Inflammatory macrophage treated with lipopolysaccharide for 4 hours (primary cell): ENCODE measurements around the gene ACE2.
"Not testable (repeated sequence)": the region's sequence is repeated elsewhere in the genome, so short reads cannot be mapped to it uniquely, and the experiment has no call there.

Source experiments
- DNase-seq: peaks from one replicate; pipeline ENCODE4 v3.0.0-alpha.2; 2020

The ACE2 gene

GRCh38 chrX:15600745-15601144, at the start of gene ACE2:
Gene ACE2 (minus strand): TSS chrX:15600960. CDS start chrX:15600911, 49 bp downstream.
- no peak for DNase-seq

DNA sequence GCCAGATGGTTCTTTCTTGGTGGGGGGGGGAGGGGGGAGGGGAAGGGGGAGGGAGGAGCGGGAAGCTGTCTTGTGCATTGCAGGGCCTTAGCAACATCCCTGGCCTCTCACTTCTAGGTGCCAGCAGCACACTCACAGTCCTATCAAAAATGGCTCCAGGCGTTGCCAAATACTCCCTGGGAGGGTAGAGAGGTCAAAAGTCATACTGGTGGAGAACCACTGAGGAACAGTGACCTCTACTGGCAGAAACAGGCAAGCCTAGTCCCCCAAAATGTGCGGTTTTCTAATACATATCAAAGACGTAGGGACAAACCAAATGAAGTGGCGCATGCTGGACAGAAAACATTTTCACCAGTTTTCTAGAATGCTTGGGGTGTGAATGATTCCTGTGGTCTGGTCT, 46.8 kb upstream of the ACE2 start:
- not testable (repeated sequence) for DNase-seq

- no peak for DNase-seq
These were observed 45.8 kb upstream of the ACE2 start for GRCh38 chrX:15646543-15646942.

DNA sequence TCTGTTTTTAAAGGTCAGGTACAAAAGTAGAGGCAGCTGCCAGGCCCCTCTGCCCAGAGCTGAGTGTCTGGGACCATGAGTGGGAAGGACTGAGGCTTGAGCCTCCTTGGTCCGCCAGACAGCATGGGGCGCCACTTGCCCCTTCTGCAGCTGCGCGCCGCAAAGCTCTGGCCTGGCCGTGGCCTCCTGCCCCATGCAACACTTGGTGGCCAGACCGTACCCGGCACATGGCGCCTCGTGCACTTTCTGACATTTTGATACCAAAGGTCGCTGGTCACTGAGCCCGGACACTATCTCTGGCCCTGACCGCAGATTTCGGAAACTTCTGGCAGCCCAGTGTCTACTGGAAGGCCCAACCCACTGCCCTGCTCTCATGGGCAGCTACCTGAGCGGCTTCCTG, 45.3 kb upstream of the ACE2 start:
- no peak for DNase-seq

GRCh38 chrX:15645266-15645665, 44.5 kb upstream of the ACE2 start:
- no peak for DNase-seq

DNA sequence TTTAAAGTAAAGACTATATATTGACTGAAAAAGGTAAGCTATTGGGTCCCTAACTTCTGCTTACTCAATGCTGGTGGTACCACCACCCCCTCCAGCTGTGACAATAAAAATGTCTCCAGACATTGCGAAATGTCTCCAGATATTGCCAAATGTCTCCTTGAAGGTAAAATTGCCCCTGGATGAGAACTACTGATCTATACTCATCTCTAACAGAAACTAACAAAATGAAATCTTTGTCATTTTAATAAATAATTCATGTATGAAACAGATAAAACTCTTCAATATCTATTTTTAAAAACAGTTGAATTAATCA, 43.8 kb upstream of the ACE2 start:
- no peak for DNase-seq

- DNase-seq = no peak
These were observed 43.2 kb upstream of the ACE2 start for GRCh38 chrX:15643786-15644559.

GRCh38 chrX:15631637-15632036, 30.9 kb upstream of the ACE2 start:
- DNase-seq = no peak

DNA sequence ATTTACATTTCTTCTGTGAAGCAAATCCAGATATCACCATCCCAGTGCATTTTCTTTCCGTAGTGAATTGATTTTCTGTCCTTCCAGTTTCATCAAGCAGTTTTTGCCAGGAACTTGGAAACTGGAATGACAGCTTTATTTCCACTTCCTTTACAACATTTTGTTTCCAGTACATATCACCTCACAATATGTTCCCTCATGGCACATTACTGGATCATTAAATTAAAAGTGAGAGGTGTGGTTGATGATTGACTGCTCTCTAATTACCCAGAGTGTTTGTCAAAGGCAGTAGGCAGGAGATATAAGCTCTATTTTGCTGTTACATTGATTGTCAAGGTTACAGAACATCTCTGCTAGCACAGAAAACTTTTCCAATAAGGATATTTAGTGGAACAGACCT, 22.3 kb upstream of the ACE2 start:
- DNase-seq = no peak

DNA sequence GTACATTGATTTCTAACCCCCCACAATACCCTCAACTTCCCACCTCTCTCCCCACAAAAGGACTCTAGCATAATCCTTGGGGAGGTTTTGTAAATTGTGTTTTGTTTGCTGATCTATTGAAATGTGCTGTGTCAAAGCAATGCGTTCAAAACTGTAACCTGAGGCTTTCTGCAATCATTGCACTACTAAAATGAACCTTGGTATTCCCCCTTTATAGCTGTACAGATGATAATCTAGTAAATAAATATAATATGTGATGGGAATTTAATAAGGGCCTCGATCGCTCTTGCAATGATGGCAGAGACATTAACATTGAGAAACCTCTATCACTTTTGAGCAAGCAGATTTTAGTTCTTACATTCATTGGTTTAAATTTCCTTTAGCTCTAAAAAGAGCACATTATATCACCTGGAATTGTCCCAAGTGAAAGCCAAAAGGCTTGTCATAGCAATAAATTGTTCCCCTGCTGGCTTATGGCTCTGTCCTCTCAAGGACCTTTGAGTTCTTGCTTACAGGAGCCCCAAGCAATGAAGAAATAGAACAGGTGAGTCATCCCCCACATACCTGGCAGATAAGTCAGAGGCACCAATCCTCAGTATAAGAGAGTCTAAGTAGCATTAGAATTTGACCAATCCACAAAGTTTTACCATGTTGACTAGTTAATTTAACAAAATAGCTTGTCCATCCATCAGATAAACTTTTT, 18.4 kb upstream of the ACE2 start:
- no peak for DNase-seq

GRCh38 chrX:15617111-15617510, 16.4 kb upstream of the ACE2 start:
- DNase-seq = no peak

DNA sequence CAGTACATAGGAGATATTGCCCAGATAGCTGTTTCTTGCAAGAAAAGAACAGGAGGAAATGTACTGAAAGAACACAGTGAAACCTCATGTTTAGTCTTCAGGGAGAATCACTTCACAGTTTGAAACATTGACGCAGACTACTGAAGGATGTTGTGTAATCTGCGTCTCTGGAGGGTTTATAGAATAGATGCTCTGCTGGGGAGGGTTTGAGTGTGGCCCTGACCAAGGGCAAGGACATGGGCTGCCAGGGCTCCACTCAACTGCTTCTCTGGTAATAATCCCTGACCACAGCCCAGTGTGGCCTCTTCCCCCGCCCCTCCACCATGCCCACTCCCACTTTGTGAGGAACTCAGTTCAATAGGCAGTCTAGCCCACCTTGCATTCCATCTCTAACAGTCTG, 15.8 kb upstream of the ACE2 start:
- no peak for DNase-seq

GRCh38 chrX:15607067-15607466, 6.3 kb upstream of the ACE2 start:
- no peak for DNase-seq

DNA sequence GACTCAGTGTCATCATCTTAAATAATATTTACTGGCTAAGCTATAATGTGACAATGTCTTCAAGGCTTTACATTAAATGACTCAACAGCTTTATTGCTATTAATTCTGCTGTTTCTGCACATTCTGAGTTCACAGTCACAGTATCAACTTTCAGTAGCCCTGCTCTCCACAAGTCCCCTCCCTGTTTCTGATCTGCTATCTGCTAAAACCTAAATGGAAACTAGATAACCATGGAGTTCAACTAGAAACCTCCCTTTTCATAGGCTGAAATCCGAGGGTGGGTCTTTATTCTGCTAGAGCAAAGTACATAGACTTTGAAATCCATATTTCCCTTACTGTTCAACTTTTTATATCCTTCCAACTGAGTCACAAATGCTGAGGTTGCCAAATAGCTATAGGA, 5.4 kb upstream of the ACE2 start:
- DNase-seq = no peak

- no peak for DNase-seq
These were observed 4.5 kb upstream of the ACE2 start for GRCh38 chrX:15605226-15605625.

DNA sequence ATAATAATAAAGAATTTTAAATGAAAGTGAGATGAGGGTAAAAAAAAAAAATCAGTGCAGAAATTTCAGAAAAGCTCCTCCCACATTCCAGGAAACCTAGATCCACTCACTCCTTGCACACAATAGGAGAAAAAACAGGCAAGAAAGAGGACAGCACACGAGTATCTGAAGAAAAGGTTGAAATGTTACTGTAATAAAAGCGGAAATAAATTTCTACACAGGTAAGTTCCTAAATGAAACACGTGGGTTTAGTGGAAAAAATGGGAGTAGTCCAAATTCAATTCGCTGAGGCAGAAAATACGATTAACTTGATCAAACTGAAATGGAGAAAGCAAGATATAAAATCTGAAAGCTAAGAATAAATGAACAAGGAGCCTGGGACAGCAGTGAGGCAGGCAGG, 2.0 kb upstream of the ACE2 start:
- no peak for DNase-seq

DNA sequence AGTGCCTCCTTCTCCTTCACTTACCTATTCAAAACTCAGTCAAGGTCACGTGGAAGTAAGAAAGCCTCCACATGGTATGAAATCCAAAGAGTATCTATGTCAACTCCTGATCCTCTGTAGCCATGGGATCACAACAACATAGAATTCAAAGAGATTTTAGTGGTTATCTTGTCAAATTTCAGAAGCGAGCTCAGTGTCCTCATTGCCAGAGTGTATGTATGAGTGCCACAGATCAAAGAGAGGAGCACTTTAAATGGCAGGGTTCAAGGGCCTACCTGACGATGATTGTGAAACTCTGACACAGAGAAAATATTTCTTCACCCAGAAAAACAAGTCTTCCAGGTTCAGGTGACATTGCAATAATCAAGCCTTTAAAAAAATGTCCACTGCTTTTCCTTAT, 1.2 kb upstream of the ACE2 start:
- DNase-seq = no peak

DNA sequence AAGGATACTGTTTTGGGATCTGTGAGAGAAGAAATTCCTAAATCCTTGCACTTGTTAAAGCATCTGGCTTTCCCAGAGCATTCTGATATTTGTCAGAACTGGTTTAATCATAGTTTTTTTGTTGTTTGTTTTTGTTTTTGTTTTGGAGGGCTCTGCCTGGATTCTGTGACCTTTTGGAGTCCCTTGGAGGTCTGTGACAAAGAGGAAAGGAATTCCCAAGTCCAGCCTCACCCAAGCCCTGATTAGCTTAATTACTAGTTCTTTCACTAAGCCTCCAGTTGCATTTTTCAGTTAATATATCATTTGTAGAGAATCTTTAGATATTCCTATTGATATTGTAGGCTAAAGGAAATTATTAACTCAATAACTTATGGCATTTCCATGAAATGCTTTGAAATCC, 711 bp downstream of the ACE2 start:
- DNase-seq = no peak

DNA sequence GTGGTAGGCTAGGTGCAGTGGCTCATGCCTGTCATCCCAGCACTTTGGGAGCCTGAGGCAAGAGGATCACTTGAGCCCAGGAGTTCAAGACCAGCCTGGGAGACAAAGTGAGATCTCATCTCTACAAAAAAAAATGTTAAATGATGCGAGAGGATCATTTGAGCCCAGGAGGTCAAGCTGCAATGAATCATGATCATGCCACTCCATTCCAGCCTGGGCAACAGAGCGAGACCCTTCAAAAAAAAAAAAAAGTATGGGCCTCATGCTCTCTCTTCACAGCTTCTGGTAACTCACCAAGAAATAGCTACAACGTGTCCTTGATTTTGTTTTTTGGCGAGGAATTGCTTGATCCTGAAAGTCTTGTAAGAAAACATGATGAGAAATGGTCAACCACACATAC, 1.3 kb downstream of the ACE2 start:
- DNase-seq = no peak

- no peak for DNase-seq
These were observed 2.7 kb downstream of the ACE2 start for GRCh38 chrX:15598026-15598425.

DNA sequence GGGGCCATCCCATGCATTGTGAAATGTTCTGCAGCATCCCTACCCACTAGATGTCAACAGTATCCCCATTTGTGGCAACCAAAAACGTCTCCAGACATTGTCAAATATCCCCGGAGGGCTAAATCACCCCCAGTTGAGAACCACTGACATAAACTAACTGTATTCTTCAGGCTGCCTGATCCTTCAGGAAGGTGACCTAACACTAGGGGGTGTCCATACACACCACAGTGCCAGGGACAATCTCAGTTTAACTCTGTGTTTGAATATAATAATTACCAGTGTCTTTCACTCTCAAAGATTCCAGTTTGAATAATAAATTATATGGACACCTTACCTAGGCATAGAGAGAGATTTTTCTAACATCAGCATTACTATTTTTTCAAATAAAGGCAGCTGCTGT, 6.4 kb downstream of the ACE2 start:
- no peak for DNase-seq

DNA sequence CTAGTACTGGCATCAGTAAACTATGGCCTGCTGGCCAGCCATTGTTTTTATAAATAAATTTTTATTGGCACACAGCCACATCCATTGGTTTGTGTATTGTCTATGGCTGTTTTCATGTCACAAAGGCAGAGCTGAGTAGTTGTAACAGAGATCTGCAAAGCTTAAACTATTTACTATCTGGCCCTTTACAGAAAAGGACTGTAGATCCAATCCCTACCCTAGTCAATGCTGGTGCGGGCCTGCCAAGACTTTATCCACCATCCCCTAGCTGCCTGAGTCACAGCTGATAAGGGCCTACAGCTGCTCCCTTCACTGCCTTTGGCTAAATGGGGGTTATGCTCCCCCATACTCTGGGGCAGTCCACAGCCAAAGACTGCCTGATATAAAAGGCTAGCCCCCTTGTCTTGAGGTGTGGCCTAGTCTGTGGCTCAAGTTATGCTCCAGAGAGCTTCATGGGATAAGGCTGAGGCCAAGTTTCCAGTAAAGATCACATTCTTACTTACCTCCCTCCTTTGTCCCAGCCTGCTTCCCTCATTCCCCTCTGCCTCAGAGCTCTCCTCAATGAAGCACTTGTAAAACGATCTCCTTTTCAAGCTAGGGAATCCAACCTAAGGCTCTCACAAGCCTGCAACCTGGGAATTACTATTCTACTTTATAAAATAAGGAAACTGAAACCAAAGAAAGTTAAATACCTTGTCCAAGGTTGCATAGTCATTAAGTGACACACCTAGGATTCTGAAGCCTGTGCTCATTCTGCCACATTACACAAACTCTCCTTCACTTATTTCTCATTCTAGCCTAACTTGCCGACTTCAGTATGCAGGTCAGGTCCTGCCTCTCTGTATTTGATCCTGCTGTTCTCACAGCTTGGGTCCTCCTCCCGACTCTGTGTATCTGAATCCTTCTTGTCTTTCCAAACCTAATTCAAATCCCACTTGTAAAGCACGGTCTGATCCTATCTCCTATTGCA, 20.7 kb downstream of the ACE2 start:
- no peak for DNase-seq

- DNase-seq = no peak
These were observed 24.7 kb downstream of the ACE2 start for GRCh38 chrX:15576019-15576418.

DNA sequence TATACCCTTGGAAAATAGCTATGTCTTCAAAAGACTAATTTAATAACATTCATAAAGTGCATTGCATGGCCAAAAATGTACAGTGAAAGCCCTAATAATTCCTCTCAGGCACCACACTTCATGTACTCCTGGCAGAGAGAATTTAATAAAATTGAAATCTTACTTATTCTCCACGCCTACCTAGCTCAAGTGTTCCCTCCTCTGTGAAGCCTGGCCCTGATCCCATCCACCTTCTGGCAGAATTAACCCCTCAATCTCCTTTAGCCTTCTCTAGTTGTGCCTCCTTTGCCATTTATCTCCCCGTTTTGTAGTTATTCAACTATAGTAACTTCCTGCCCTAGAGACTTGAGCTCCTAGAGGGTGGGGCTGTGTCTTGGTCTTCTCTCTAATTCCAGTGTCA, 26.7 kb downstream of the ACE2 start:
- no peak for DNase-seq
